HG02840 (cell line): ENCODE data around the gene IGDCC3.
A peak's percentile ranks its signal among the peaks of the same experiment; 100 is the strongest.

Experiments
- ATAC-seq: cut with Tn5 transposase; IDR thresholded peaks from one replicate; pipeline ENCODE4 v1.9.1; 2021; ENCODE audit warnings: mild to moderate bottlenecking, moderate library complexity, moderate number of reproducible peaks; ENCODE audit not compliant: unreplicated experiment, low FRiP score

Gene IGDCC3

DNA sequence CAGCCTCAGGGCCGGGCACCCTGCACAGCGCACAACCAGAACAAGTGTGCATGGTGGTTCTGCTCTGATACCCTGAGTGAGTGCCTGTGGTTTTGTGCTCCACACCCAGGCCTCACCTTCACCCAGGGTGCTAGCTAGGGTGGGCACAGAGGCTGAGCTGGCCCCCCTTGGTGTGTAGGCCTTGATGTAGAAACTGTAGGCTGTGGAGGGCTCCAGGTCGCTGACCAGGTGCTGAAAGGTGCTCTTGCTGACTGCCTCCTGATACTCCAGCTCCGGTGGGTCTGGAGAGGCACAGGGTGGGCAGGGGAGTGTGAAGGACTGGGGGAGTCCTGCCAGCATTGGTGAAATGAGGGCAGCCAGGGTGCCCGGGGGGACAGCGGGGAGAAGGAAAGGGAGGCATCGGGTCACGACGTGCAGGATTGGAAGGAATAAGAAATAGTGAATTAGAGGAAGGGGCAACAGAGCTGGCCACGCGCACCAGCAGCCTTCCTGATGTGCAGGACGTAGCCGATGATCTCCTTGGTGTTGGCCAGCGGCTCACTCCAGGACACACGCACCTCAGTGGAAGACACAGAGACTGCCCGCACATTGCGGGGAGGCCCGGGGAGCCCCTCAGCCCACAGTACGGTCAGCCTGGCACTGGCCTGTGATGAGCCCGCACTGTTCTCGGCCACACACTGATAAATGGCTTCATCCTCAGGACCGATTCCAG lies 46.7 kb downstream of the IGDCC3 start:
- ATAC-seq = no peak

DNA sequence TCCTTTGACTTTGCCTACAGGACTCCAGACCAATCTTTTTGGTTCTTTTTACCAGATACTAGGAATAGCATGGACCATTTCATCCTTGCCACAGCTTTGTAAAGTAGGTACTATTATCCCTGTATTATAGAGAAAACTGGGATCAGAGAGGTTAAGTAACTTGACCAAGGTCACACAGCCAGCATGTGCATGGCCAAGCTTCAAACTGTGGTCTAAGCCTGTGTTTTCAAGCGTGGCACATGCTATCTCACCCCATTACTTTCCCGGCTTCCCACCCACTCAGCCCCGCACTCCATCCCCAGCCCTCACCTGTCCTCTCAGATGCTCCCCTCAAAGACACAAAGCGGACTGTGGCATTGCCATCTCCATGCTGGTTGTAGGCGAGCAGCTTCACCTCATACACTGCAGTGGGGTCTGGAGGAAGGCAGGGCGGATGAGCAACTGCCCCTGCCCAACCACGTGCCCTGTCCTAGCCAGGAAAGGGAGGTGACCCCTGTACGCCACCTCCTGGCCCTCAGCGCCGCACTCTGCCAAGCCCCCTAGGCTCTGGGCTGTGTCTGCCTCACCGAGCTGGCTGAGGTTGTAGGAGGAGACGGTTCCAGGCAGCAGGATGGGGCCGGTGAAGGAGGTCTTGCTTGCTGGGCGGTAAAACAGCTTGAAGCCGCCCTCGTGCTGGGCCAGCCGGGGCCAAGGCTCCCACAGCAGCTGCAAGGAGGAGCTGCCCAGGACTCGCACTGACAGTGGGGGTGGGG lies 47.6 kb downstream of the IGDCC3 start:
- ATAC-seq = no peak

DNA sequence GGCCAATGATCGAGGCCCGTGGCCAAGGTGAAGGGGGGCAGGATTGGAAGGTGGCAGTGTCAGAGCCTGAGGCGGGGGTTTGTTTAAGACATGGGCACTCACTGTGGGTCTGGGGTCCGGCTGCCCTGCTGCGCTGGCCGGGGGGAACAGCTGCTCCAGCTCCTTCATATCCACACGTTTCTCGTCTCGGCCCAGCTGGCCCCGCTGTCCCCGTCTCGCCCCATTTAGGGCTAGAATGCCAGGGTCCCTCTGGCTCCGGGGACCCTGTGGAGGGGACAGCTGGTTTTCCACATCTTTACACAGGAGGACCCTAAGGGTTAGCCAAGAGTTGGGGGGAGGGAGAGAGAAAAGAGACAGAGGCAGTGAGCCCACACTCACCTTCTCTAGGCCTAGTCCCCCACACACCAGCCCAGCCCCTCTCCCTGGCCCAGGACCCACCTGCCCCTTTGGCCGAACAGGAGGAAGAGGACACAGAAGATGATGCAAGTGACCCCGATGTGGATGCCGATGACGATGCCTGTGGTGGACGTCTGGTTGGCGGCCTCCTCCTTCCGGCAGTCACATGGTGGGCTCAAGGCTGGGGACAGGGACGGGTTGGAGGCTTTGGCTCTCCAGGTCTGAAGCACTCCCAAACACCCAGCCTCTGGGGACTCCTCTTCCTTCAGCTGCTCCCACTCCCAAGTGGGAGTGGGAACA lies 48.4 kb downstream of the IGDCC3 start:
- no peak for ATAC-seq

DNA sequence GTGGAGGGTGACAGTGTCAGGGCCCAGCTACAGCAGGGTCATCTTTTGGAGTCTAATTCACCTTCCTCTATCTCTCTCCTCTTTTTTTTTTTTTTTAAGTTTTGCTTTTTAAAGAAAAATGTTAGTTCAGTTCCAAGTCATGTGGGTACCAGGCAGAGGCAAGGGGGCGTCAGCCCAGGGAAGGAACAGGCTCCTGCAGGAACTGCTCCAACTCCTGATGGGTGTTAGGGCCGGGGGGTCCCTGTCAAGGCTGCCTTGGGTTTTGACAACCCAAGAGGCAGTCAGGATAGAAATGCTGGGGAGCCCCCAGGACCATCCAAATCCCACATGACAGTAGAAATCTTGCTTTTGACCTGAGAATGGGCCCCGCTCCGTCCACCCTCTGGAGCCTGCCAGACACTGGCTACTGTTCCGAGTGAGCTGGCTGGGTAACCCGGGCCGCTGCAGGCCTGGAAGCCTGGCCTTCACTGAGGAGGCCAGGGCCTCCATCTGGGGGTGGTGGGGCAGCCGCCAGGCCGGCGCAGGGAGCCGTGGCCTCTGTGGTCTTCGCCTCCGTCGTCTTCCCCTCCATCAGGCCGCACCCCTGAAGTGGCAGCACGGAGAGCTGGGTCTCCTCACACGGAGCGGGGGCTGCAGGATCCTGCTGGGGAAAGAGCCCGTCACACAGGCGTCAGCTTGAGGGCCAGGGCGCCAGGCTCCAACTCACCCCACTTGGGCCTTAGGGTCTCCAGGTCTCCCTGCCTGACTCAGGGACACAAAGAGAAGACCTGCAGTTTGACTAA lies 49.1 kb downstream of the IGDCC3 start:
- no peak for ATAC-seq

DNA sequence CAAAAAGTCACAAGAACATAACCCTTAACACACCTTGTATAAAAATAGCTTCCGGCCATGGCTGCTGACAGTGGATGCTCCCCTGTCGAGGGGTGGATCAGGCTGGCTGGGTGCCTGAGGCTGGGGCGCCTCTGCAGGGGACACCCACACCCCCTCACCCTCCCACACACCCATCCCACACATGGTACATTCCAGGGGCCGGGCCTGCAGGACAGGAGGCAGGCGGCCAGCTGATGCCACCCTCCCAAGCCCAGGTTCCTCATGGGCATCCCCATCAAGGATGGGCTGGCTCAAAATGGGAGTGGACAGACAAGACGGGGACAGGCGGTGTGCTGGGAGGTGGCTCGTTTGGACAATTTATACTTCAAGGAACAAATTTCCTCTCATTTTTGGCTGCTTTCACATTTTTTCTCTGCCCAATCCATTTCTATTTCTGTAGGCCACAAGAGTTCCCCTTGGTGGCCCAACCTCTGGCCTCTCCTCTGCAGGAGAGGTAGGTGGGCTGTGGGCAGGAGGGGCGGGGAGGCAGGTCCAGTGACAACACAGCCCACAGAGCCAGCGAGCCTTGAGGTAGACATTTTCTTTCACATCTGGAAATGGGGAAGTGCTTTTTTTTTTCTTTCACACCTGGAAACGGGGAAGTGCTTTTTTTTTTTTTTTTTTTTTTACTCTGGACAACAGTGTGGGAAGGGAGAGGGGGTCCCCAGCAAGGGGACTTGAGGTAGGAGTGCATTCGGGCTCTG lies 50.0 kb downstream of the IGDCC3 start:
- no peak for ATAC-seq

DNA sequence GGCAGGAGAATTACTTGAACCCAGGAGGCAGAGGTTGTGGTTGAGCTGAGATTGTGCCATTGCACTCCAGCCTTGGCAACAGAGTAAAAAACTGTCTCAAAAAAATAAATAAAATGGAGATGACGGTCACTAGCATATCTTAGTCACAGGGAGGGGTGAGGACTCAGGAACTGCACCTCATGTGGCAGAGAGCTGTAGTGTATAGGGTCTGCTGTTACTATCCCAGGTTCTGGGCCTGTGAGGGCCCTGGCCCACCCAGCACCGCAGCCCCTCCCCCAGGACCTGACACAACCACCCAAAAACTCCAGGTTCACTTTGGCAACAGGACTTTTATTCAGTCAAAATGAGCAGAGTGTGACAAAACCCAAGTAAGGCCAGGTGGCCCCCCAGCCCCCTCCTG lies 51.0 kb downstream of the IGDCC3 start:
- no peak for ATAC-seq

DNA sequence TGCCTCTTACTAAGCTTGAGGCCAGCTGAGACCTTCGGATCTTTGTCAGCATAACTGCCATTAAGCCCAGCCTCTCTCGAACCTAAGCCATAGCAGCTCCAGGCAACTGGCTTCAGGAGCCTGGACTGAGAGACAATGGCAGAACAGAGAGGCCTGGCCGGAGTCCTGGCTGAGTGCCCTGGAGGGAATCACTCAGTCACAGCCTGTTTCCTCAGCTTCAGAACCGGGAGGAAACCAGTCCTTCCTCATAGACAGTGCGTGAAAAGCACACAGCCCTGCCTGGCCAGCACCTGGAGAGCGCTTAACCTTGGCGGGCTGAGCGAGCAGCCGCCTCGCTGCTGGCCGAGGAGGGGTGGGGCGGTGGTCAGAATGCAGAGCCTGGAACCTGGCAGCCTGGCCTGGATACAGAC lies 51.7 kb downstream of the IGDCC3 start:
- ATAC-seq = no peak

DNA sequence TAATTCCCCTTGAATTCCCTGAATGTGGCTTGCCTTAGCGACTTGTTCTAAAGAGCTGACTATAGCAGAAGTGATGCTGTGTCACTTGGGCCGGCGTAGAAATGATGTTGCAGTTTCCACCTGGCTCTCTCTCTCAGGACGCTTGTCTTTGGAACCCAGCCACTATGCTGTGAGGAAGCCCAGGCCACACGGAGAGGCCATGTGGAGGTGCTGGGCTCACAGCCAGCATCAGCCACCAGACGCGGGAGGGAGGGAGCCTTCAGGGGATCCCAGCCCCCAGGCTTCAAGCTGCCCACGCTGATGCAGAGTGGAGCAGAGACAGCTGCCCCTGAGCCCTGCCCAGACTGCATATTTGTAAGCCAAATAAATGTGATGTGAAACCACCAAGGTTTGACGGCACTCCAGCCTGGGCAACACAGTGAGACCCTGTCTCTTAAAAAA lies 54.7 kb downstream of the IGDCC3 start:
- ATAC-seq = no peak

DNA sequence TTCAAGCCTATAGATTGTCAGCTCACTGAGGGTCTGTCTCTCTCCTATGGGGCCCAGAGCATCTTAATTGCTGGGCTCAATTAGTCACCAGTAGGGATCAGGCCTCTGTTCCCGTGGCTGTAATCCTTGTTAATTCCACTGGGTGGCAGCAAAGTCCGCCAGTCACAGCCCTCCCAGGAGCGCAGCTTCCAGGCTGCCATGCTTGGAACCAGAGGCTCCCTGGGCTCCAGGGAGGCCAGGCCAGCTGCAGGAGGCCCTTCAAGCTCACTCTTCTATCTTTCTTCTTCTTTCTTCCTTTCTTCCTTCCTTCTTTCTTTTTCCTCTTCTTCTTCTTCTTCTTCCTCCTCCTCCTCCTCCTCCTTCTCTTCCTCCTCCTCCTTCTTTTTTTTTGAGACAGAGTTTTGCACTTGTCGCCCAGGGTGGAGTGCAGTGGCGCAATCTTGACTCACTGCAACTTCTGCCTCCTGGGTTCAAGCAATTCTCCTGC lies 58.9 kb downstream of the IGDCC3 start:
- no peak for ATAC-seq

DNA sequence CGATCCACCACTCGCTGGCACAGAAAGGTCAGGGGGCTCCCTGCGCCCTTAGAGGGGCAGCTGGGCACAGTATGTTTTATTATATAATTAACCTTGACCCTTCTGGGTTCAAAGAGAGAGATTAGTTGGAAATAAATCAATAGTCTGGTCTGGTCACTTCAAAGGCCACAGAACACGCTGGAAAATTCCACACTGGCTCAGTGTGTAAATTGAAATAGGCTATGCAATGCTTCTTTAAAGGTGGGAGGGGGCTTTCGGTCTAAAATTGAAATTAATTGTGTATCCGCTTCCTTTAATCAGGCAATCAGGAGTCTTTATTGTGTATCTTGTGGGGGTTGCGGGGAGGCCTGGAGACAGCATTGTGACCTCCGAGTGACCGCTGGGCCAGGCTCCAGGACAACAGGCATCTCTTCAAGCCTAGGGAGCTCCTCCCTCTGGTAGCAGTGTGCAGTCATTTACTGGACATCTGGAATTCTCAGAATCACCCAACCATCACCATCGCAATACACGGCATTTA lies 65.3 kb downstream of the IGDCC3 start:
- no peak for ATAC-seq

DNA sequence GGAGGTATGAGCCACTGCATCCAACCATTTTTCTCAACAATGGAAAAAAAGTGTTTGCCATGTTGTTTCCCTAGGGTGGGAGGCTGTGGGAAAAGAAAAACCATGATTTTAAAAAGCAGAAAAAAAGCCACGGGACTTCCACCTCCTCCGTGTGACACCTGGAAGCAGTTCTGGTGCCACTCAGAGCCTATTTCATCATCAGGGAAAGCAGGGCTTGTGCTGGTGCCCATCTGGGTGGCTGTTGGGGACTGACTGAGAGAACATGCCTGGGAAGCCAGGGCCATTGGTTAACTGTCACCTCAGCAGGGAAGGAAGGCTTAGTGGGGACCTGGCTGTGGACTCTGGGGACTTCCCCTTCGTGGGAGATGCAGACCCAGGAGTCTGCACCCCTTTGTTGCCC lies 66.0 kb downstream of the IGDCC3 start:
- no peak for ATAC-seq

DNA sequence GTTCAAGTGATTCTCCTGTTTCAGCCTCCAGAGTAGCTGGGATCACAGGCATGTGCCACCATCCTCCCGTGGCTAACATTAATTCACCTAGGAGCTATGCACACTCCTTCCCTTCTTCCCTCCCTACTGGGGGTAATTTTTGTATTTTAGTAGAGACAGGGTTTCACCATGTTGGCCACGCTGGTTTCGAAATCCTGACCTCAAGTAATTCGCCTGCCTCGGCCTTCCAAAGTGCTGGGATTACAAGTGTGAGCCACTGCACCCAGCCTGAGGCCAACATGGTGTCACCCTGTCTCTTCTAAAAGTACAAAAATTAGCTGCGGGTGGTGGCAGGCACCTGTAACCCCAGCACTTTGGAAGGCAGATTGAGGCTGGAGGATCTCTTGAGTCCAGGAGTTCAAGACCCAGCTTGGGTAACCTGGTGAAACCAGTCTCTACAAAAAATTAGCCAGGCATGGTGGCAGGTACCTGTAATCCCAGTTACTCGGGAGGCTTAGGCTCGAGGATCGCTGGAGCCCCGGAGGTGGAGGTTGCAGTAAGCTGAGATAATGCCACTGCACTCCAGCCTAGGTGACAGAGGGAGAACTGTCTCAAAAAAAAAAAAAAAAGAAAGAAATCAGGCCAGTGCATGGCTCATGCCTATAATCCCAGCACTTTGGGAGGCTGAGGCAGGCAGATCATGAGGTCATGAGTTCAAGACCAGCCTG lies 67.2 kb downstream of the IGDCC3 start:
- no peak for ATAC-seq

DNA sequence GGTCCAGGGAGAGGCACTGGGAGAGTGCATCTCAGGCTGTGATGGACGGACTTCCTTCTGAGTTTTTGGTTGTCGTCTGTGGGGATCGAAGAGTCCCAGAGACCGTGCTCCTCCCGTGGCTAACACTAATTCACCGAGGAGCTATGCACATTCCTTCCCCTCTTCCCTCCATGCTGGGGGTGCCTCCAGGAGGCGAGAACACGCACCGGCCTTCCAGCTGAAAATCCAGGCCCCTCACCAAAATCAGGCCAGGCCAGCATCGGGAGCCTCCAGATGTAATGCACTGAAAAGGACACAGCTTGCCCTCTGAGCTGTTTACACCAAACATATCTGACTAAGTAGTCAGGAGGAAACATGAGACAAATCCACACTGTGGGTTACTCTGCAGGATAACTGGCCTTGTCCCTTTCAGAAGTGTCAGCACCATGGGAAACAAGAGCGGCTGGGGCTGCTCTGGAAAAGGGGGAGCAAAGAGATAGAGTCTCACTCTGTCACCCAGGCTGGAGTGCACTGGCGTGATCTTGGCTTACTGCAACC lies 67.9 kb downstream of the IGDCC3 start:
- ATAC-seq = no peak

DNA sequence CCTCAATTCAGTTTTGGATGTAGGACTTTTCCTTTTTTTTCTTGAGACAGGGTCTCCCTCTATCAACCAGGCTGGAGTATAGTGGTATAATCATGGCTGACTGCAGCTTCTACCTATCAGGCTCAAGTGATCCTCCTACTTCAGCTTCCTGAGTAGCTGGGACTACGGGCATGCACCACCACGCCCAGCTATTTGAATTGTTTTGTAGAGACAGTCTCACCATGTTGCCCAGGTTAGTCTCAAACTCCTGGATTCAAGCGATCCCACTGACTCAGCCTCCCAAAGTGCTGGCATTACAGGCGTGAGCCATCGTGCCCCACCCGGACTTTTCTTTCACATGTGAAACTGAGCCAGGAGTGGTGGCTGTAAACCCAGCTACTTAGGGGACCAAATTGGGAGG lies 69.8 kb downstream of the IGDCC3 start:
- no peak for ATAC-seq

DNA sequence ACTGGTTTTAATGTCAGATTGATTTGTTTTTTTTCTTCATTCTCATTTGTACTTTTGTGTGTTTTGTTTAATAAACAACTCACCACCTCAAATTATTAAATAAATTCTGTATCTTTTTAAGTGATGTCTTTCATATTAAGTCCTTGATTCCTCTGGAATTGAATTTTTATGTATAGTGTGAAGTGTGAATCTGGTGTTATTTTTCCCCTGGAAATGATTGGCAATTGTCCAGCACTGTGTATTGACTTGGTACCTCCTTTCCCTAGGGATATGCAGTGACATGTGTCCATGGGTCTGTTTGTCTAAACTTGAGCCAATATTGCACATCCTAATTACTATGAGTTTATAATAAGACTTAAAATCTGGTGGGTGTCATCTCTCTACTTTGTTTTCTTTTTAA lies 71.3 kb downstream of the IGDCC3 start:
- no peak for ATAC-seq

DNA sequence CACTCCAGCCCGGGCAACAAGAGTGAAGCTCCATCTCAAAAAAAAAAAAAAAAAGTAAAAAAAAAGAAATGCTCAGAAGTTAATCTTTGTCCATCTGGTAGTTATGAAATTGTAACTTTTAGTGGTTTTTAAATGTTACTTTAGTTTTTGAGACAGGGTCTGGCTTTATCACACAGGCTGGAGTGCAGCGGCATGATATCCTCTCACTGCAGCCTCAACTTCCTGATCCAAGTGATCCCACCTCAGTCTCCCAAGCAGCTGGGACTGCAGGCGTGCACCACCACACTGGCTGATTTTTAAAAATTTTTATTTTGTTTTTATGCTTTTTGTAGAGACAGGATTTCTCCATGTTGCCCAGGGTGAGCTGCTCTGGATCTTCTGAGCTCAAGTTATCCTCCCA lies 72.0 kb downstream of the IGDCC3 start:
- no peak for ATAC-seq

DNA sequence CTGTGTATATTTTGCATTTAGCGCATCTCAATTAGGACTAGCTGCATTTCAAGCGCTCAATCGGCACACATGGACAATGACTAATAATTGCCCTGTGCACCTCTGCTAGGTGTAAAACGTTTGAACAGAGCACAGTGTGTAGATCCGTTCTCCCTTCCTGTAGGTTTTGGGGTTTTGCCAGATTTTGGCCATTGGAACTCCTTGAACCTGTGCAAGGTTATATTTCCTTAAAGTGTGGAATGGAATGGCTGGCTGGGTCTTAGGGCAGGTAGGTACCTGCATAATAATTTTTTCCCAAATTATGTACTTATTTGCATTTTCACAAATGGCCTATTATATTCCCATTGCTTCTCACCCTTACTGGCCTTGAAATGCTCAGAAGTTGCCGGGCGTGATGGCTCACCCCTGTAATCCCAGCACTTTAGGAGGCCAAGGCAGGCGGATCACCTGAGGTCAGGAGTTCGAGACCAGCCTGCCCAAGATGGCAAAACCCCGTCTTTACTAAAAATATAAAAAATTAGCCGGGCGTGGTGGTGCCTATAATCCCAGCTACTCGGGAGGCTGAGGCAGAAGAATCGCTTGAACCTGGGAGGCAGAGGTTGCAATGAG lies 72.5 kb downstream of the IGDCC3 start:
- ATAC-seq = peak; percentile 19

DNA sequence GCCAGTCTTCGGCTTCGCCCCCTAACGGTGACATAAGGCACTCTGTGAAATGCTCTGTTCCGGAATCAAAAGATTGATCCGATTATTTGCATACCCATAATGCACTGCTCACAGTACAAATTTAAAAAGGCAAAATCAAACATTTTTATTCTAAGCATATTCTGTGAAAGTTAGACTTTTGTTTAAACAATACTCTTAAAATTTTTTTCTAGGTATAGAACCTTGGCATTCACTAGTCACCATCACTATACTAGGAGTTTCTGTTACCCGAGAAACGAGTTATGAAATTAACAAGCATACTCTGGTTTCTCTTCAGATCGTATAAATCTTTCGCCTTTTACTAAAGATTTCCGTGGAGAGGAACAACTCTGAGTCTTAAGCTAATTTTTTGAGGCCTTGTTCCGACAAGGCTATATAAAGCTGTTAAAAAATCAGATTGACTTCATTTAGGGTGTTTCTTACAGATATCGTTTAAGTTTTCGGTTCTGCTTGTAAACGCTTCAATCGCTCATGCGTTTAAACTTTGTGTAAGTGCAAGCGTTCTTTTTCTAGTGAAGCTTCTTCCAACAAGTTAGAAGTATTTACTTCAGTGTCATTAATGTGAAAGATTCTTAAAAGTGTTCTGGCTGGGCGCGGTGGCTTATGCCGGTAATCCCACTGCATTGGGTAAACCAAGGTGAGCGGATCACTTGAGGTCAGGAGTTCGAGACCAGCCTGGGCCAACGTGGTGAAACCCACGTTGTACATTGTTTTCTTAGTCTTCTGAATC lies 73.2 kb downstream of the IGDCC3 start, which contains the start of gene RNU5B-1:
Gene RNU5B-1, plus strand, starts transcription at position 297 of the 769 bp plus-strand sequence.
- ATAC-seq = peak; percentile 72
